H1 (cell line): Measurements from ENCODE around the gene IRF8.

Experiments
- ATF2 ChIP-seq: IDR thresholded peaks from 2 replicates; pipeline ENCODE4 v1.6.1; 2012; ENCODE audit warnings: low read length, inconsistent platforms
- CHD1 ChIP-seq: IDR thresholded peaks from 2 replicates; pipeline ENCODE4 v1.6.1; 2012; ENCODE audit warnings: low read depth, low read length, improper control_type of control experiment
- CREB1 ChIP-seq: IDR thresholded peaks from 2 replicates; pipeline ENCODE4 v1.6.1; 2012; ENCODE audit warnings: inconsistent platforms
- CTCF ChIP-seq, 3 experiments: IDR thresholded peaks; 1 replicate in 2 of 3; 2 replicates in 1 of 3; pipeline versions ENCODE4 v1.5.1 to v1.6.1; 2011; ENCODE audit warnings: low read length in 3 of 3, mild to moderate bottlenecking in 3 of 3, inconsistent platforms in 2 of 3, low read depth in 1 of 3, moderate library complexity in 1 of 3; ENCODE audit not compliant: insufficient read depth in 1 of 3; ENCODE audit errors: control extremely low read depth in 1 of 3
- EP300 ChIP-seq, 2 experiments: IDR thresholded peaks; 1 replicate in 1 of 2; 2 replicates in 1 of 2; pipeline ENCODE4 v1.6.1; 2011 to 2012; ENCODE audit warnings: low read depth in 2 of 2, low read length in 2 of 2, mild to moderate bottlenecking in 2 of 2, borderline replicate concordance in 1 of 2, inconsistent platforms in 1 of 2, moderate library complexity in 1 of 2
- GABPA ChIP-seq: IDR thresholded peaks from 2 replicates; pipeline ENCODE4 v1.6.1; 2011; ENCODE audit warnings: mild to moderate bottlenecking, low read length, moderate library complexity, borderline replicate concordance; ENCODE audit not compliant: insufficient read depth
- JUND ChIP-seq: IDR thresholded peaks from 2 replicates; pipeline ENCODE4 v1.6.1; 2011; ENCODE audit warnings: mild to moderate bottlenecking, improper control_type of control experiment, low read length
- KDM1A ChIP-seq: fragments of 200-600, 300-600 bp; sonication (generic); IDR thresholded peaks from 2 replicates; pipeline ENCODE4 v1.7.1; 2016; ENCODE audit warnings: mild to moderate bottlenecking, low read length, borderline replicate concordance
- POLR2A ChIP-seq, 2 experiments: IDR thresholded peaks; 1 replicate in 1 of 2; 2 replicates in 1 of 2; pipeline ENCODE4 v1.6.1; 2011; ENCODE audit warnings: low read depth in 2 of 2, low read length in 2 of 2, mild to moderate bottlenecking in 2 of 2; ENCODE audit errors: control extremely low read depth in 1 of 2
- POLR2AphosphoS5 ChIP-seq: IDR thresholded peaks from 2 replicates; pipeline ENCODE4 v1.6.1; 2011; ENCODE audit warnings: low read depth, low read length
- RAD21 ChIP-seq, 2 experiments: IDR thresholded peaks in 1 of 2; conservative IDR thresholded peaks in 1 of 2; 2 replicates each; pipeline ENCODE4 v1.6.1; 2011; ENCODE audit warnings: low read depth in 2 of 2, low read length in 2 of 2, improper control_type of control experiment in 1 of 2, inconsistent platforms in 1 of 2, mild to moderate bottlenecking in 1 of 2, moderate library complexity in 1 of 2
- SIN3A ChIP-seq, 2 experiments: IDR thresholded peaks in 1 of 2; conservative IDR thresholded peaks in 1 of 2; 2 replicates each; pipeline ENCODE4 v1.6.1; 2011 to 2012; ENCODE audit warnings: low read length in 2 of 2, improper control_type of control experiment in 1 of 2, low read depth in 1 of 2, mild to moderate bottlenecking in 1 of 2
- SP1 ChIP-seq: IDR thresholded peaks from 2 replicates; pipeline ENCODE4 v1.6.1; 2011; ENCODE audit warnings: low read depth, low read length
- SP2 ChIP-seq: IDR thresholded peaks from 2 replicates; pipeline ENCODE4 v1.6.1; 2012; ENCODE audit warnings: mild to moderate bottlenecking, low read length, inconsistent platforms

DNA sequence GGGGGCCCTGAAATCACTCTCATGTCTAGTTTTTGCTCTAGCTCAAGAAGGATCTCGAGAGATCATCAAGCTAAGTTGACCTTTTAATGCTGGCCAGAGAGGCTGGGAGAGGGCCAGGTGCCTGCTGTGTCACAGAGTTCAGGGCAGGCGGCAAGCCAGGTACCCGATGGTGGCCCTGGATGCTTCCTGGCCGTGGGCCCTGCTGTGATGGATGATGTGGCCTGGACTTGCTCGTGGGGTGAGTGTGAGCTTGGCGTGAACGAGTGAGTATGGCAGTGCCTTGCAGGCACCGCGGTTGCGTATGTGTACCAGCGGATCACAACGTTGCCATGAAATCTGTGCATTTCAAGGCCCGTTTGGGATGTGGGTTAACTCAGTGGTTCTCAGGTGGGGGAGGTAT, 7.4 kb downstream of the IRF8 start:
- TF ChIP-seq CTCF (IDR thresholded peaks at IDR 0.05; ENCODE audit: control extremely low read depth in 1 of 3, insufficient read depth in 1 of 3, low read depth in 1 of 3, low read length in 3 of 3) (no peak), SP1 (no peak), GABPA (no peak), POLR2A (IDR thresholded peaks at IDR 0.05; ENCODE audit: control extremely low read depth in 1 of 2, low read depth in 2 of 2, low read length in 2 of 2) (no peak), JUND (no peak), CREB1 (no peak), RAD21 (IDR thresholded peaks at IDR 0.05 in 1 of 2, conservative IDR thresholded peaks at IDR 0.05 in 1 of 2; ENCODE audit: low read depth in 2 of 2, low read length in 2 of 2) (no peak), SP2 (no peak), CHD1 (no peak), KDM1A (no peak), POLR2AphosphoS5 (no peak), SIN3A (conservative IDR thresholded peaks at IDR 0.05 in 1 of 2, IDR thresholded peaks at IDR 0.05 in 1 of 2; ENCODE audit: low read depth in 1 of 2, low read length in 2 of 2) (no peak), EP300 (IDR thresholded peaks at IDR 0.05; ENCODE audit: borderline replicate concordance in 1 of 2, low read depth in 2 of 2, low read length in 2 of 2) (no peak), ATF2 (no peak)
